ENCODE measurements around the gene POP5.
A peak's percentile ranks its signal among the peaks of the same experiment; 100 is the strongest.

Gene POP5

GRCh38 chr12:120592121-120593049 is 11.2 kb upstream of the POP5 start:
- Histone ChIP-seq H3K9ac (ENCODE audit: insufficient read length) (no peak overlapping the region), H3K9me3 (ENCODE audit: low read depth, low read length) (no peaks in the 10 kb centered on the region), H3K27ac (no peak overlapping the region), H3K4me3 (no peak overlapping the region), H3K36me3 (ENCODE audit: insufficient read depth, low read length) (no peaks in the 10 kb centered on the region)
- DNase-seq (ENCODE audit: low read depth, low spot score), result no peak
- no peak for TF ChIP-seq POLR2AphosphoS5 (IDR thresholded peaks at IDR 0.05; ENCODE audit: borderline replicate concordance, low read depth, low read length)
- no peak for TF ChIP-seq FOXP2 (optimal IDR thresholded peaks at IDR 0.05; ENCODE audit: control extremely low read depth, extremely low read length, insufficient read depth)
- no peak for TF ChIP-seq EZH2 (IDR thresholded peaks at IDR 0.05)

GRCh38 chr12:120590741-120591407 is 9.7 kb upstream of the POP5 start:
- TF ChIP-seq POLR2AphosphoS5 (IDR thresholded peaks at IDR 0.05; ENCODE audit: borderline replicate concordance, low read depth, low read length), result no peak
- no peak for TF ChIP-seq EZH2 (IDR thresholded peaks at IDR 0.05)
- DNase-seq (ENCODE audit: low read depth, low spot score), result no peak
- no peak overlapping the region for H3K9ac ChIP-seq (ENCODE audit: insufficient read length)
- H3K36me3 ChIP-seq (ENCODE audit: insufficient read depth, low read length), result no peaks in the 10 kb centered on the region
- no peak overlapping the region for H3K27ac ChIP-seq
- no peaks in the 10 kb centered on the region for H3K9me3 ChIP-seq (ENCODE audit: low read depth, low read length)
- no peak overlapping the region for H3K4me3 ChIP-seq

- H3K36me3 ChIP-seq (ENCODE audit: insufficient read depth, low read length), result no peaks in the 10 kb centered on the region
- no peak overlapping the region for H3K27ac ChIP-seq
- no peak for TF ChIP-seq POLR2AphosphoS5 (IDR thresholded peaks at IDR 0.05; ENCODE audit: borderline replicate concordance, low read depth, low read length)
- TF ChIP-seq FOXP2 (optimal IDR thresholded peaks at IDR 0.05; ENCODE audit: control extremely low read depth, extremely low read length, insufficient read depth), result no peak
- TF ChIP-seq EZH2 (IDR thresholded peaks at IDR 0.05), result no peak
- H3K9me3 ChIP-seq (ENCODE audit: low read depth, low read length), result no peaks in the 10 kb centered on the region
- DNase-seq (ENCODE audit: low read depth, low spot score), result no peak
- no peak overlapping the region for H3K4me3 ChIP-seq
- no peak overlapping the region for H3K9ac ChIP-seq (ENCODE audit: insufficient read length)
Observed at GRCh38 chr12:120588948-120589930, 8.0 kb upstream of the POP5 start.

DNA sequence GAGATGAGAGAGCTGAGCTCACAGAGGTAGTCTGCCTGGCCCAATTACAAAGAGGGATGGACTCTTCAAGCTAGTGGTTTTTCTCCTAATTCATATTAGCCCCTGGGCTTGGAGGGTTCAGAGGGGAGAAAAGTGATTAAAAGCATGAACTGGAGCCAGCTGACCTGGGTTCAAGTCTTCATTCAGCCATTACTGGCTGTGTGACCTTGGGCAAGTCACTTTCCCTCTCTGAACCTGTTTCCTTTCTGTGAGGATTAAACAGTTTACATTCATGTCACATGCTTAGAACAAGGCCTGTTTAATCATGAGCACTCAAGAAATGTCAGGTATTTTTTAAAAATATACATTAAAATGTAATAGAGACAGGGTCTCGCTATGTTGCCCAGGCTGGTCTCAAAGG is 7.2 kb upstream of the POP5 start:
- no peak for TF ChIP-seq POLR2AphosphoS5 (IDR thresholded peaks at IDR 0.05; ENCODE audit: borderline replicate concordance, low read depth, low read length)
- TF ChIP-seq EZH2 (IDR thresholded peaks at IDR 0.05), result no peak
- TF ChIP-seq FOXP2 (optimal IDR thresholded peaks at IDR 0.05; ENCODE audit: control extremely low read depth, extremely low read length, insufficient read depth), result no peak
- no peak overlapping the region for H3K27ac ChIP-seq
- no peaks in the 10 kb centered on the region for H3K9me3 ChIP-seq (ENCODE audit: low read depth, low read length)
- no peak overlapping the region for H3K4me3 ChIP-seq
- H3K9ac ChIP-seq (ENCODE audit: insufficient read length), result no peak overlapping the region
- no peak for DNase-seq (ENCODE audit: low read depth, low spot score)
- H3K36me3 ChIP-seq (ENCODE audit: insufficient read depth, low read length), result no peaks in the 10 kb centered on the region

DNA sequence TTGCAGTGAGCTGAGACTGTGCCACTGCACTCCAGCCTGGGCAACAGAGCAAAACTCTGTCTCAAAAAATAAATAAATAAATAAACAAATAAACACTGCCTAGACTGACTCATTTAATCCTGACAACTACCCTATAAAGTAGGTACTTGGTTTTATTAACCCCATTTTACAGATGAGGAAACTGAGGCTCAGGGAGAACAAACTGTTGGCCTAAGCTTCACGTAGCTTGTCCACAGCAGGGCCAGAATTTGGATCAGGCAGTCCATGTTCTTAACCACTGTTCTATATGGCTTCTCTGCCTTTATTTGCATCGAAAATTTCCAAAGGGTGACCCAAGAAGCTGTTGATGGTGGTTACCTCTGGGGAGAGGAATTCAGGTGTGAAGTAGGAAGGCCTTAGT is 5.7 kb upstream of the POP5 start:
- TF ChIP-seq POLR2AphosphoS5 (IDR thresholded peaks at IDR 0.05; ENCODE audit: borderline replicate concordance, low read depth, low read length) (no peak), FOXP2 (optimal IDR thresholded peaks at IDR 0.05; ENCODE audit: control extremely low read depth, extremely low read length, insufficient read depth) (no peak), EZH2 (IDR thresholded peaks at IDR 0.05) (no peak)
- no peak for DNase-seq (ENCODE audit: low read depth, low spot score)
- Histone ChIP-seq H3K9me3 (ENCODE audit: low read depth, low read length) (no peaks in the 10 kb centered on the region), H3K4me3 (no peak overlapping the region), H3K9ac (ENCODE audit: insufficient read length) (no peak overlapping the region), H3K27ac (no peak overlapping the region), H3K36me3 (ENCODE audit: insufficient read depth, low read length) (no peaks in the 10 kb centered on the region)

GRCh38 chr12:120586206-120586605 is 5.0 kb upstream of the POP5 start:
- Histone ChIP-seq H3K9ac (ENCODE audit: insufficient read length) (no peak overlapping the region), H3K27ac (no peak overlapping the region), H3K36me3 (ENCODE audit: insufficient read depth, low read length) (no peaks in the 10 kb centered on the region), H3K9me3 (ENCODE audit: low read depth, low read length) (no peaks in the 10 kb centered on the region), H3K4me3 (no peak overlapping the region)
- no peak for TF ChIP-seq FOXP2 (optimal IDR thresholded peaks at IDR 0.05; ENCODE audit: control extremely low read depth, extremely low read length, insufficient read depth)
- TF ChIP-seq POLR2AphosphoS5 (IDR thresholded peaks at IDR 0.05; ENCODE audit: borderline replicate concordance, low read depth, low read length), result no peak
- TF ChIP-seq EZH2 (IDR thresholded peaks at IDR 0.05), result no peak
- no peak for DNase-seq (ENCODE audit: low read depth, low spot score)

DNA sequence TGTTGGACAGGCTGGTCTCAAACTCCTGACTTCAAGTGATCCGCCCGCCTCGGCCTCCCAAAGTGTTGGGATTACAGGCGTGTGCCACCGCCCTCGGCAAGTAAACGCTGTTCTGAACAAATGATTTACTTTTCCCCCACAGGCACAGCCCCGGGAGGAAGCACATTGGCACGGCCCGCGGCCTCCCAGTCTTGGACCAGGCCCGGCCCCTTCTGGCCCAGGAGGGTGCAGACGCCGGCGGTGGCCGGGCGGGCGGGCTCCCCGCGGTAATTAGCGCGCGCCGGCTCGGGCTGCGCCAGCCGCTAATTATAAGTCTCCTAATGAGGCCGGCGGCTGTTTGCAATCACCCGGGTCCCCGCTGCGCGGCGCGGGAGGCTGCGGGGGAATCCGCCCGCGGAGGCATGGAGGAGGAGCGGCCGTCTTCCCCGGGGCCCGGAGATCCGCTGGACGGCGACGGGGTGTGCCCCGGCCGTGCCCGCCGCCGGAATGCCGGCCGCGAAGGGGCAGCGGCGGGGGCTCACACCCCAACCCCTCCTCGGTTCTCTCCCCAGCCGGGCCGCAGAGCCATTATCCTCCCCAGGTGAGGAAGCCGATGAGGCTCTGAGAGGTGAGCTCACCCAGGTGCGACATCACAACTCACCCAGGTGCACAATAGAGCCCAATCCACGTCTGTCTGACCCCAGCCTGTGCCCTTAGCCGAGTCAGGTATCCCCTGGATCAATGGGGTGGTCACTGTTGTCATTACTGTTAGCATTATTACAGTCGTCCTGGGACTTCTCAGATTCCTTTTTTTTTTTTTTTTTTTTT is 3.3 kb upstream of the POP5 start:
- H3K4me3 ChIP-seq, result peak overlapping the region; percentile 63
- no peaks in the 10 kb centered on the region for H3K9me3 ChIP-seq (ENCODE audit: low read depth, low read length)
- H3K36me3 ChIP-seq (ENCODE audit: insufficient read depth, low read length), result peaks cover 2% of the 10 kb centered on the region; the same call in 1 of the 2 replicates
- DNase-seq (ENCODE audit: low read depth, low spot score), result no peak
- H3K27ac ChIP-seq, result no peak overlapping the region
- no peak overlapping the region for H3K9ac ChIP-seq (ENCODE audit: insufficient read length)
- no peak for TF ChIP-seq EZH2 (IDR thresholded peaks at IDR 0.05)
- no peak for TF ChIP-seq FOXP2 (optimal IDR thresholded peaks at IDR 0.05; ENCODE audit: control extremely low read depth, extremely low read length, insufficient read depth)
- no peak for TF ChIP-seq POLR2AphosphoS5 (IDR thresholded peaks at IDR 0.05; ENCODE audit: borderline replicate concordance, low read depth, low read length)

Measured in SK-N-MC (cell line).